ENCODE results near the gene CREB1.

The CREB1 gene

GRCh38 chr2:207480521-207481040 is 49.2 kb upstream of the CREB1 start:
- Histone ChIP-seq H3K27ac (ENCODE audit: extremely low read depth, low read depth, low read length) (no peak overlapping the region), H3K36me3 (ENCODE audit: control insufficient read depth in 2 of 2, insufficient read depth in 1 of 2, low read length in 2 of 2) (no peaks in the 10 kb centered on the region), H3K9me3 (ENCODE audit: control insufficient read depth, insufficient read depth, low read depth, low read length) (no peaks in the 10 kb centered on the region), H3K4me1 (ENCODE audit: control insufficient read depth, insufficient read depth, low read length) (peaks cover 5% of the 10 kb centered on the region; the same call in 1 of the 2 replicates), H3K4me3 (ENCODE audit: low read depth, low read length) (no peak overlapping the region)
- TF ChIP-seq ZNF664 (tag by site-specific recombination; IDR thresholded peaks at IDR 0.05), result 0 out of 2 replicates have a peak, but pooled peaks have one; percentile 10
- TF ChIP-seq ZNF654 (tag by site-specific recombination; IDR thresholded peaks at IDR 0.05; ENCODE audit: low read depth), result no peak
- CTCF ChIA-PET, result interaction anchor here (0.6 kb wide), 1 partner anchor 680 kb away, joined by 4 read pairs; no protein-coding TSS in a partner anchor
- POLR2A ChIA-PET, result interaction anchor here (0.8 to 1.2 kb wide), 2 partner anchors 49 to 315 kb away, joined by 3 to 4 read pairs; partner anchors contain the start of genes CREB1 and KLF7

DNA sequence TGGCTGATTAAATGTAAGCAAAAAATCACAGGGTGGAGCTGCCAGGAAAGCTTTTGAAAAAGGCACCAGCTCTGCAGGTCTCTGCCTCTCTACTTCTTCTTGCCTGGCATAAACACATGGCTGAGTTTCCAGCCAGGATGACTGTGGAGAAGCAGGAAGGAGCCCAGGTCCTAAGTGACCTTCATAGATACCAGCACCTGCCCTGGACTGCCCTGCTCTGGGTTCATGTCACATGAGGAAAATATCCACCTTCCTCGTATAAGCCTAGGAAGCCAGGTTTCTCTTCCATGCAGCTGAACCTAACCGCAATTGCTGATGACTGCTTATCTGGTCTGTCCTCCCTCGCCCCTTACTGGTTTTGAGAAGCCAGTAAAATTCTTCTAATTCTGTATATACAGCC is 47.8 kb upstream of the CREB1 start:
- Histone ChIP-seq H3K36me3 (ENCODE audit: control insufficient read depth in 2 of 2, insufficient read depth in 1 of 2, low read length in 2 of 2) (no peaks in the 10 kb centered on the region), H3K4me3 (ENCODE audit: low read depth, low read length) (no peak overlapping the region), H3K4me1 (ENCODE audit: control insufficient read depth, insufficient read depth, low read length) (peaks cover 5% of the 10 kb centered on the region; the same call in 1 of the 2 replicates), H3K27ac (ENCODE audit: extremely low read depth, low read depth, low read length) (no peak overlapping the region), H3K9me3 (ENCODE audit: control insufficient read depth, insufficient read depth, low read depth, low read length) (no peaks in the 10 kb centered on the region)
- POLR2A ChIA-PET, result interaction anchor here (0.9 kb wide), 1 partner anchor 317 kb away, joined by 5 read pairs; no protein-coding TSS in a partner anchor
- CTCF ChIA-PET, result interaction anchor here (0.7 kb wide), 1 partner anchor 688 kb away, joined by 4 read pairs; no protein-coding TSS in a partner anchor
- TF ChIP-seq ZBTB17 (tag by site-specific recombination; IDR thresholded peaks at IDR 0.05), result peak; percentile 73
- TF ChIP-seq, protein P1, sequence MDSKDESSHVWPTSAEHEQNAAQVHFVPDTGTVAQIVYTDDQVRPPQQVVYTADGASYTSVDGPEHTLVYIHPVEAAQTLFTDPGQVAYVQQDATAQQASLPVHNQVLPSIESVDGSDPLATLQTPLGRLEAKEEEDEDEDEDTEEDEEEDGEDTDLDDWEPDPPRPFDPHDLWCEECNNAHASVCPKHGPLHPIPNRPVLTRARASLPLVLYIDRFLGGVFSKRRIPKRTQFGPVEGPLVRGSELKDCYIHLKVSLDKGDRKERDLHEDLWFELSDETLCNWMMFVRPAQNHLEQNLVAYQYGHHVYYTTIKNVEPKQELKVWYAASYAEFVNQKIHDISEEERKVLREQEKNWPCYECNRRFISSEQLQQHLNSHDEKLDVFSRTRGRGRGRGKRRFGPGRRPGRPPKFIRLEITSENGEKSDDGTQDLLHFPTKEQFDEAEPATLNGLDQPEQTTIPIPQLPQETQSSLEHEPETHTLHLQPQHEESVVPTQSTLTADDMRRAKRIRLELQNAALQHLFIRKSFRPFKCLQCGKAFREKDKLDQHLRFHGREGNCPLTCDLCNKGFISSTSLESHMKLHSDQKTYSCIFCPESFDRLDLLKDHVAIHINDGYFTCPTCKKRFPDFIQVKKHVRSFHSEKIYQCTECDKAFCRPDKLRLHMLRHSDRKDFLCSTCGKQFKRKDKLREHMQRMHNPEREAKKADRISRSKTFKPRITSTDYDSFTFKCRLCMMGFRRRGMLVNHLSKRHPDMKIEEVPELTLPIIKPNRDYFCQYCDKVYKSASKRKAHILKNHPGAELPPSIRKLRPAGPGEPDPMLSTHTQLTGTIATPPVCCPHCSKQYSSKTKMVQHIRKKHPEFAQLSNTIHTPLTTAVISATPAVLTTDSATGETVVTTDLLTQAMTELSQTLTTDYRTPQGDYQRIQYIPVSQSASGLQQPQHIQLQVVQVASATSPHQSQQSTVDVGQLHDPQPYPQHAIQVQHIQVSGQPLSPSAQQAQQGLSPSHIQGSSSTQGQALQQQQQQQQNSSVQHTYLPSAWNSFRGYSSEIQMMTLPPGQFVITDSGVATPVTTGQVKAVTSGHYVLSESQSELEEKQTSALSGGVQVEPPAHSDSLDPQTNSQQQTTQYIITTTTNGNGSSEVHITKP (tag by site-specific recombination; IDR thresholded peaks at IDR 0.05), result no peak

DNA sequence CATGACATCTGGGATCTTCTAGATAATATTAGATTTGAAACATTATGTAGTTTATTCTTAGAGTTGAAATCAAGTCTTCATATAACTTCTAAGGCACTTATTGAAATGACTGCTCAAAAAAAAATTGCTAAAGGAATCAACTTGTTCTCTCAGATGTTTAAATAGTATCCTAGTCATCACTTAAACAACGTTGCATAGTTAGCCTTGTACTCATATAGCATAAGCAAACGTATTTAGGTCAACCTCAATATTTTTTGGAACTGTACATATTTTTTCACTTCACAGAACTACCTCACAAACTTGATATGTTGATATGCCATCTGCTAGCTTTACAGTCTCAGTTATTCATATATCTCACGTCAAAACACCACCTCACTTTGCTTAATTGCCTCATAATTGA is 47.1 kb upstream of the CREB1 start:
- H3K4me3 ChIP-seq (ENCODE audit: low read depth, low read length), result no peak overlapping the region
- H3K4me1 ChIP-seq (ENCODE audit: control insufficient read depth, insufficient read depth, low read length), result peaks cover 5% of the 10 kb centered on the region; the same call in 1 of the 2 replicates
- POLR2A ChIA-PET, result no interaction called here
- H3K36me3 ChIP-seq (ENCODE audit: control insufficient read depth in 2 of 2, insufficient read depth in 1 of 2, low read length in 2 of 2), result no peaks in the 10 kb centered on the region
- CTCF ChIA-PET, result interaction anchor here (0.6 kb wide), 1 partner anchor 17 kb away, joined by 3 read pairs; no protein-coding TSS in a partner anchor
- TF ChIP-seq ZNF626 (tag by site-specific recombination; IDR thresholded peaks at IDR 0.05) (no peak), ZXDB (tag by site-specific recombination; IDR thresholded peaks at IDR 0.05) (no peak), ZNF223 (tag by site-specific recombination; IDR thresholded peaks at IDR 0.05) (no peak), ZNF791 (tag by site-specific recombination; IDR thresholded peaks at IDR 0.05) (no peak), ZNF529 (tag by site-specific recombination; IDR thresholded peaks at IDR 0.05; ENCODE audit: insufficient replicate concordance) (no peak), ZBTB20 (tag by site-specific recombination; IDR thresholded peaks at IDR 0.05) (no peak), ZNF266 (tag by site-specific recombination; IDR thresholded peaks at IDR 0.05; ENCODE audit: low read depth) (no peak), GLIS1 (tag by site-specific recombination; IDR thresholded peaks at IDR 0.05) (no peak), KLF17 (tag by site-specific recombination; IDR thresholded peaks at IDR 0.05) (no peak), EGR2 (tag by site-specific recombination; IDR thresholded peaks at IDR 0.05; ENCODE audit: low read depth) (no peak), SALL2 (tag by site-specific recombination; IDR thresholded peaks at IDR 0.05; ENCODE audit: borderline replicate concordance) (no peak), SP2 (tag by site-specific recombination; IDR thresholded peaks at IDR 0.05) (no peak), ZNF473 (tag by site-specific recombination; IDR thresholded peaks at IDR 0.05) (no peak), ZBTB26 (tag by site-specific recombination; optimal IDR thresholded peaks at IDR 0.05) (no peak), ZNF248 (tag by site-specific recombination; IDR thresholded peaks at IDR 0.05) (no peak)
- no peaks in the 10 kb centered on the region for H3K9me3 ChIP-seq (ENCODE audit: control insufficient read depth, insufficient read depth, low read depth, low read length)
- H3K27ac ChIP-seq (ENCODE audit: extremely low read depth, low read depth, low read length), result no peak overlapping the region

All from HEK293 (cell line).